Measurements from ENCODE around the gene PHLDA2. TPM values are rescaled to one million over a fixed set of nuclear protein-coding genes. Genes with fewer than 3 reads are reported as not detected.
A peak's percentile ranks its signal among the peaks of the same experiment; 100 is the strongest.

The PHLDA2 gene
- total and polyA plus RNA-seq, 9 of the 15 experiments (the other 6 are each of a cell fraction or from before 2014, with no cell fraction given), result 0.43 to 42.4 (median 4.7) TPM

- peak; percentile 99 for TF ChIP-seq MGA (IDR thresholded peaks at IDR 0.05)
- TF ChIP-seq MECOM (CRISPR knock-in tag; IDR thresholded peaks at IDR 0.05), result 0 out of 2 replicates have a peak, but pooled peaks have one; percentile 62
- no peak for TF ChIP-seq SMAD2 (IDR thresholded peaks at IDR 0.05; ENCODE audit: low read depth, low read length)
- TF ChIP-seq, protein P1, sequence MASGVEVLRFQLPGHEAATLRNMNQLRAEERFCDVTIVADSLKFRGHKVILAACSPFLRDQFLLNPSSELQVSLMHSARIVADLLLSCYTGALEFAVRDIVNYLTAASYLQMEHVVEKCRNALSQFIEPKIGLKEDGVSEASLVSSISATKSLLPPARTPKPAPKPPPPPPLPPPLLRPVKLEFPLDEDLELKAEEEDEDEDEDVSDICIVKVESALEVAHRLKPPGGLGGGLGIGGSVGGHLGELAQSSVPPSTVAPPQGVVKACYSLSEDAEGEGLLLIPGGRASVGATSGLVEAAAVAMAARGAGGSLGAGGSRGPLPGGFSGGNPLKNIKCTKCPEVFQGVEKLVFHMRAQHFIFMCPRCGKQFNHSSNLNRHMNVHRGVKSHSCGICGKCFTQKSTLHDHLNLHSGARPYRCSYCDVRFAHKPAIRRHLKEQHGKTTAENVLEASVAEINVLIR (CRISPR knock-in tag; IDR thresholded peaks at IDR 0.05), result peak; percentile 38; the same call in 1 of the 2 replicates
- TF ChIP-seq ZNF239 (CRISPR knock-in tag; IDR thresholded peaks at IDR 0.05), result 0 out of 2 replicates have a peak, but pooled peaks have one; percentile 29
- TF ChIP-seq BRD9 (IDR thresholded peaks at IDR 0.05; ENCODE audit: low read depth, partially characterized antibody), result no peak
- TF ChIP-seq GATAD2A (IDR thresholded peaks at IDR 0.05), result no peak
- TF ChIP-seq ZNF584 (CRISPR knock-in tag; IDR thresholded peaks at IDR 0.05; ENCODE audit: low read depth), result peak; percentile 82; the same call in 1 of the 2 replicates
- TF ChIP-seq MEF2D (tag; conservative IDR thresholded peaks at IDR 0.05; ENCODE audit: low read depth), result no peak
- peak; percentile 96 for TF ChIP-seq BHLHE40 (IDR thresholded peaks at IDR 0.05; ENCODE audit: low read length)
- TF ChIP-seq NUFIP1 (IDR thresholded peaks at IDR 0.05; ENCODE audit: partially characterized antibody), result peak; percentile 18
- TF ChIP-seq E2F3 (CRISPR knock-in tag; IDR thresholded peaks at IDR 0.05), result 0 out of 2 replicates have a peak, but pooled peaks have one; percentile 19
- no peak for TF ChIP-seq SNRNP70 (optimal IDR thresholded peaks at IDR 0.05; ENCODE audit: low read depth, low read length)
- TF ChIP-seq ASH1L (IDR thresholded peaks at IDR 0.05; ENCODE audit: borderline replicate concordance, low read depth, partially characterized antibody), result peak; percentile 27
- peak; percentile 86; the same call in 1 of the 2 replicates for TF ChIP-seq JUN (IDR thresholded peaks at IDR 0.05; ENCODE audit: borderline replicate concordance, low read depth, low read length)
- no peak for TF ChIP-seq JUN (CRISPR knock-in tag; IDR thresholded peaks at IDR 0.05; ENCODE audit: borderline replicate concordance)
- TF ChIP-seq MTA1 (IDR thresholded peaks at IDR 0.05; ENCODE audit: borderline replicate concordance), result no peak
These were observed 30.7 kb downstream of the PHLDA2 start (continued) for GRCh38 chr11:2898366-2899079.

Measured in K562 (cell line).